Sciatic nerve (tissue), 2 donors: ENCODE results near the gene SNHG17. TPM values are rescaled to one million over a fixed set of nuclear protein-coding genes. Genes with fewer than 3 reads are reported as not detected.
"Not testable (repeated sequence)": the region's sequence is repeated elsewhere in the genome, so short reads cannot be mapped to it uniquely, and the experiment has no call there.

Source experiments
- ATAC-seq: fragments of 200-7000 bp; cut with Tn5 transposase; one replicate; pipeline ENCODE4 v1.9.1; 2020; ENCODE audit warnings: mild to moderate bottlenecking, moderate library complexity
- DNase-seq: peaks from one replicate; pipeline ENCODE4 v3.0.0-alpha.2; 2020; ENCODE audit warnings: low spot score
- intact Hi-C: fragments of 100-400 bp; cut with DNase I; formaldehyde crosslinking; loops from one replicate; pipeline ENCODE4 v1.14.2; 2022
- total RNA-seq: library from RNA; stranded (reverse); fragmentation: NEBNext Ultra II Directional; extraction: Animal tissue kit (Norgen Biotek cat#: 25700); gene quantifications from one replicate; pipeline ENCODE4 v1.2.1, GENCODE V29; 2021
- donor health status: DM: no; HTN: no; CAD: no.
- donor health status: DM: no; HTN: no; CAD: no.

The SNHG17 gene
- total RNA-seq, 1 donor from 2014 or later: 30.8 TPM

DNA sequence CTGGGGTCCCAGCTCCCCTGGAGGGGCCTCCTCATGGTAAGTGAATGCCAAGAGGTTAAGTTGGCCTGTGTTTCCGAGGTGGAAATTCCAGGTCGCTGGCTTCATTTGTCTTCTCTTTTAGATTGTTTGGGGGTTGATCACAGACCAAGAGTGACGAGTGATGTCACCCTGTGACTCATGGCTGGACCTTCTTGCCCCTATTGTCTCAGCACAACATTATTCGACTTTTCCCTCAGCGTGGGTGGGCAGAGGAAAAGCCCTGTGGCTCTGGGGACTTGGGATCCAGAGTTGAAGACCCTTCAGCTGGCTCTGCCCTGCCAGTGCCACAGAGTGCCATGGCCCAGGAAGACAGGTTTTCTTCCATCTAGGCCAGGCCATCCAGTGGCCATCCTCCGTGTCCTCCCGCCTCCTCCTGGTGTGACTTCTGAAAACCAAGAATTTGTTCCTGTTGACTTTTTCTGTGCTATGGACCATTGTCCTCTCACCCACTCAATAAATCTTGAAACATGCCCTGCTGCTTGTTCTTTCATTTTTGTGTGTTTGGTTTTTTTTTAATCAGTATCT is 15.4 kb upstream of the SNHG17 start:
- intact Hi-C loops: no loop called here
- no peak for DNase-seq
- ATAC-seq: no peak

- no peak for ATAC-seq
- intact Hi-C loops: no loop called here
Measured at GRCh38 chr20:38449046-38449445, 13.9 kb upstream of the SNHG17 start.

DNA sequence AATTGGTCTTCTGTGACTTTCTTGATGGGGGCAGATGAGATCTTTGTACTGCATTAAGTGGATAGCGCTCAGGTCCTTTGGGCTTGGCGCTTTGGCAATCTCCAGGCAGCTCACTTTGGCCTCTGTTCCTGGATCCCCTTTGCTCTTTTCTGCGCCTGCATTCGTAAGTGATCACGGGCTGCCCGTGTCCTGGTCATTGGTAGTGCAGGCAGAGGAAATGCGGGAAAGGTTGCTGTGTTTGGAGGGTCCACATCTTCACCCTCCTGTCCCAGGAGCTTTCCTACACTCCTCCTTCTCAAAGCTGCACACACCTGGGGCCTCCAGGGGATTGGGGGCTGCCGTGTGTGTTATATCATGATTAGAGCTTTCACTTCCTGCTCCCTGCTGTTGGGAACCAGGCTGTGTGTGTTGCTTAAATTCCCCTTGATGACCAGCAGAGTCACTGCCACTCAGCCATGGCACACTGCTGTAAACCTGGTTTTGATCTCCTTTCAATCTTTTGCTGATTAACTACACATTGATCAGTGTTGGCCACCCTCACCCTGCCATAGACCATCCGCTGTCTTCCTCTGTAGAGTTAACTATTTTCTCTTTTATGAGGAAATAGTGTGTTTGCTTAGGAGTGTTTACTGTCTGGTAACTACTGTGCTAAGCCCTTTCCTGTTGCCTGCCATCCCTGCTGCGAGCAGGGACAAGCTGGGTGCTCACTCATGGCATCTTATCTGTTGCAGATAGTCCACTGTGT is 13.0 kb upstream of the SNHG17 start:
- no peak for DNase-seq
- intact Hi-C loops: no loop called here
- no peak for ATAC-seq

More at GRCh38 chr20:38449046-38449445, 13.9 kb upstream of the SNHG17 start:
- no peak for DNase-seq

DNA sequence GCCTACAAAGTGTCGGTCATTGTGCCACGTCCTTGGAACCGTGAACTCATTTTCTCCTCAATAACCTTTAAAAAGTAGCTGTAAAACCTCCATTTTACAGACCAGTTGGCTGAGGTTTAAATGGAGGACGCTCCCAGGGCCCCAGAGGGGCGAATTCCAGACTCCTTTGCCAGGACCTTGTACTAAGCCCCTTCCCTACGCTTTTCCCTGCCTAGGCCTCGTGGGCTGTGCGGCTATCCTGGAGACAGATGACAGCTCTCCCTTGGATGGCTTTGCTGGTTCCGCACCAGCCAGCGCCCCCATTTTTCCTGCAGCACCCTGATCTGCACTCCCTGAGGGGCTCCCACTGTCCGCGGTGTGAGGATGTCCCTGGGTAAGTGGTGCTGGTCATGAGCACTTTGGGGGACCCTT is 12.1 kb upstream of the SNHG17 start:
- DNase-seq (no peak), ATAC-seq (no peak)
- intact Hi-C loops: no loop called here

DNA sequence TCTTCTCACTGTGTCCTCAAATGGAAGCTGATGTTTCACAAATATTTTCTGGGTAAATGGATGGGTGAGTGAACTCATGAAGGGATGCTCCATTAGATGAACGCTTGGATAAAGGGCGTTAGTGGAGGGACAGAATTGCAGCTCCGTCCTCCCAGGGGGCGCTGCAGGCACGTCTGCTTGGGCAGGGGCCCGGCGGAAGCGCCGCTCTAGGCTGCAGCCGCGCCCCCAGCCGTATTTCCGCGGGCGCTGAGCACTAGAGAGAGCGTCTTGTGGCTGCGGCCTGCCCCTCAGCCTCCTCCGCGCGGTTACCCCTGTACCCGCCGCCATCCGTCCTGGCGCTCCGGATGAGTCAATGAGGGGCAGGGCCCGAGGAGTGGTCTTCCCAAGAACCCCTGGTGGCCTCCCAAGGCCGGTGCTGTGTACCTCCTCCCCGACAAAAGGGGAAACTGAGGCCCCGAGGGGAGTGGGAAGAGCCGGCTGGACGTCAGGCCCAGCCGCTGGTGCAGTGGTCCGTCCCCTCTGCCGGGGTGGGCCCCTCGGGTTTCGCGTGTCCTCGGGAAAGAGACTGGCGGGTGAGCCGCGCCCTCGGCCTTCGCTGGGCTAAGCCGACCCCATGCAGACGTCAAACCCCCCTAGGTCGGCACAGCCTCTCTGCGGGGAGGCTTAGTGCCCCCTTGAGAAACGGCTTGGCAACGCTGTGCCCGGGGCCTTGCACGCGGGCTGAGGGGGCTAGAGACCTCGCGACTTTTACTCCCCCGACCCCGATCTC is 11.5 kb upstream of the SNHG17 start:
- ATAC-seq: peak; percentile 96
- peak; percentile 95 for DNase-seq
- intact Hi-C loops: no loop called here

DNA sequence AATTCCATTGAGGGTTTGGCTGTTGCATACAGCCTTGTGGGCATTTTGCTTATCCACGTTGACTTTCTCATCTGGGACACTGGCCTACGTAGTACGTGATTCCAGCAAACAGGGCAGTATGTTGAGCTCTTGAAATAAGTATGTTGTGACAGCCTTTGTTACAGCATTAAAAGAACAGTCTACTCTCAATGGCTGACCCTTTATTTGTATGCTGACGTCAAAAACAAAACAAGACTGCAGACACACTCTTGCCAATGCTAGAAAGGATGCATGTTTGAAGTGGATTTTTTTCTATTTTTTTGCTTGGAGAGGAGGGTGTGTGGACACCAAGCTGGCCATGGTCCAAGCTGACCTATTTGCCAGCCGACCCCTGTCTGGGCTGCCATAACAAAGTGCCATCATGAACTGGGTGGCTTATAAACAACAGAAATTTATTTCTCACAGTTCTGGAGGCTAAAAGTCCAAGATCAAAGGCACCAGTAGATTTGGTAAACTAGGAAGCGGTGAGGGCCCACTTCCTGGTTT is 10.8 kb upstream of the SNHG17 start:
- ATAC-seq (no peak), DNase-seq (no peak)
- intact Hi-C loops: no loop called here

DNA sequence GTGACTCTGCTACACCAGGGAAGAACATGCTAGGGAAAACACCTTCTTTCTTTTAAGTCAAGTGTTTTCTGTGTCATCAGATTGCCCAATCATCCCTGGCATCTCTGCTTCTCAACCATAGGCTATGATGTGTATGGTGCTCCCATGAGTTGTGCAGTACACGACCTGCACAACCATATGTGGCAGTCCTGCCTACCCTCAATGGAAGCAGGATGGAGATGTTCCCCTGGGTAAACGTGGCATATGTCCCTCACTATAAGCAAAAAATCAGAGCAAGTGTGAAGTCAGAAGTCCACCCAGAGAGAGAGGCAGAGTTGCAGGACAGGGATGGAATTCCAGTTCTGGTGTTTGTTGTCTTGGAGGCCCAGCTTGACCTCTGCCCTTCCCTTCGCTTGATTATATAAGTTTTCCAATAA is 10.3 kb upstream of the SNHG17 start:
- intact Hi-C loops: no loop called here
- no peak for ATAC-seq
- DNase-seq: no peak

- intact Hi-C loops: no loop called here
- DNase-seq (no peak), ATAC-seq (no peak)
Measured at GRCh38 chr20:38441916-38442315, 6.8 kb upstream of the SNHG17 start.

DNA sequence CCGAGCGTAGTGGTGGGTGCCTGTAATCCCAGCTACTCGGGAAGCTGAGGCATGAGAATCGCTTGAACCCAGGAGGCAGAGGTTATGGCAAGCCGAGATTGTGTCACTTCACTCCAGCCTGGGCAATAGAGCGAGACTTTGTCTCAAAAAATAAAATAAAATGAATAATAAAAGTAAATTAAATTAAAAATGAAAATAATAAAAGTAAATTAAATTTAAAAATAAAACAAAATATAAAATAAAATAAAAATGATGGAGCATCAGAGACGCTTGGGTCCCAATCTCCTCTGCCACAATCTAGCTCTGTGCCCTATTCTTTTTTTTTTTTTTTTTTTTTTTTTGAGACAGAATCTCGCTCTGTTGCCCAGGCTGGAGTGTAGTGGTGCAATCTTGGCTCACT is 6.0 kb upstream of the SNHG17 start:
- intact Hi-C loops, ATAC-seq, DNase-seq: not testable (repeated sequence)

DNA sequence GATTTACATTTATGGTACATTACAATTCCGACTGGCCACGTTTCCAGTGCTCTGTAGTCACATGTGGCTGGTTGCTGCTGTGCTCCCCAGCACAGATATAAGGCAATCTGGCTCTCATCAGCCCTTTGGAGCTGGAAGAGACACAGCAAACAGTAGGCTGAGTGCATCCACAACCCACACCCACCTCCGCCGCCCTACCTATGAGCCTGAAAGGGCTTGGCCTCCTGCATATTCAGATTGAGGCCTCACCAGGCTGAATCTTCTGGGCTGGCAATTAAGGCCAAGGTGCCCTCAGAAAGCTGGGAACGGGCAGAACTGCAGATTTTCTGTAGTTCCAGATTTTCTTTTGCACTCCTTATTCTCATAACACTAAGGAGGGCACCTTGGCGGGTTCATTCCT is 2.7 kb upstream of the SNHG17 start:
- DNase-seq: no peak
- ATAC-seq: no peak
- intact Hi-C loops: no loop called here

DNA sequence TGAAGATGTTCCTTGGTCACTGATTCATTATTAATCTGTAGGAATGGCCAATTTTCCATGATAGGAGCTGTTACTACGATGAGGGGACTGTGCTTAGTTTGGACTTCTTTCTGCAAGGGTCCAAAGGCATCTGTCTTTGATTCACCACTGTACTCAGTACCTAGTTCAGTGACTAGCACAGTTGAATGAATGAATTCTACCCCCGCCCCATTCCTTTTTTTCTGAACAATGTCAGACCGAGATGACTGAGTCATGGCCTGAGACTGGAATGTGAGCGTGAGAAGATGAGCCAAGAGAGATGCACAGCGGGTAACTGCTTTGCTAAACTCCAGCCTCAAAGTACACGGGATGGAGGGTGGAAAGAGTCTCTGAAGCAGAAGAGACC is 419 bp upstream of the SNHG17 start:
- intact Hi-C loops: no loop called here
- ATAC-seq (no peak), DNase-seq (no peak)

- intact Hi-C loops: no loop called here
- peak; percentile 34 for ATAC-seq
- no peak for DNase-seq
Measured at GRCh38 chr20:38434301-38434741, 807 bp downstream of the SNHG17 start.

DNA sequence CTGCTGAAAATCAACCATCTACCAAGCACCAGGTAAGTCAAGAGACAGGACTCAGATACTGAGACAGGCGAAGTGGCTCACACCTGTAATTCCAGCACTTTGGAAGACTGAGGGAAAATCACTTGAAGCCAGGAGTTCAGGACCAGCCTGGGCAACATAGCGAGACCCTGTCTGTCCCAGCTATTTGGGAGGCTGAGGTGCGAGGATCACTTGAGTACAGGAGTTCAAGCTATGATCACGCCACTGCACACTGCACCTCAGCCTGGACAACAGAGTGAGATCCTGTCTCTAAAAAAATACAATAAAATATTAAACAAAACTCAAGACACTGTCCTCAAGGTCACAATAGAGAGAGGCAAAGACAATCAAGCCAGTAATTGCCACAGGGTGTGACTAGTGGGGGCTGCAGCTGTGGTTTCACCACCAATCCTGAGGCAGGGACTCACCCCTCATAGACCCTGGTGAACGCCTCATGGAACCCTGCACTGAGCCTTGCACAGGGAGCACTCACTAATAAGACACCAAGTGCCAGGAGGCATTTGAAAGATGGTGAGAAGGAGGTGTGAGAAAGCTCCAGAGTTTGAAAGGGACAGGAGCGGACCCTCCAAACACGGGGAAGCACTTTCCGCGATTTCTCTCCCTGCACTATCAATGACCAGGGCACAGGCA is 1.7 kb downstream of the SNHG17 start:
- intact Hi-C loops: no loop called here
- DNase-seq (no peak), ATAC-seq (no peak)

DNA sequence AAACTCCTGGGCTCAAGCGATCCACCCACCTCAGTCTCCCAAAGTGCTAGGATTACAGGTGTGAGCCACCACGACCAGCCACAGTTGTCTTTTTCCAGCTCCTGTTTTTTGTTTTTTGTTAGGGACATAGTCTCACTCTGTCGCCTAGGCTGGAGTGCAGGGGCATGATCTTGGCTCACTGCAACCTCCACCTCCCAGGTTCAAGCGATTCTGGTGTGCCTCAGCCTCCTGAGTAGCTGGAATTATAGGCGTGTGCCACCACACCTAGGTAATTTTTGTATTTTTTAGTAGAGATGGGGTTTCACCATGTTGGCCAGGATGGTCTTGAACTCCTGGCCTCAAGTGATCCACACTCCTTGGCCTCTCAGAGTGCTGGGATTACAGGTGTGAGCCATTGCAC is 2.3 kb downstream of the SNHG17 start:
- intact Hi-C loops, DNase-seq, ATAC-seq: not testable (repeated sequence)

- ATAC-seq (no peak), DNase-seq (no peak)
- intact Hi-C loops: no loop called here
Measured at GRCh38 chr20:38432292-38432691, 2.8 kb downstream of the SNHG17 start.

DNA sequence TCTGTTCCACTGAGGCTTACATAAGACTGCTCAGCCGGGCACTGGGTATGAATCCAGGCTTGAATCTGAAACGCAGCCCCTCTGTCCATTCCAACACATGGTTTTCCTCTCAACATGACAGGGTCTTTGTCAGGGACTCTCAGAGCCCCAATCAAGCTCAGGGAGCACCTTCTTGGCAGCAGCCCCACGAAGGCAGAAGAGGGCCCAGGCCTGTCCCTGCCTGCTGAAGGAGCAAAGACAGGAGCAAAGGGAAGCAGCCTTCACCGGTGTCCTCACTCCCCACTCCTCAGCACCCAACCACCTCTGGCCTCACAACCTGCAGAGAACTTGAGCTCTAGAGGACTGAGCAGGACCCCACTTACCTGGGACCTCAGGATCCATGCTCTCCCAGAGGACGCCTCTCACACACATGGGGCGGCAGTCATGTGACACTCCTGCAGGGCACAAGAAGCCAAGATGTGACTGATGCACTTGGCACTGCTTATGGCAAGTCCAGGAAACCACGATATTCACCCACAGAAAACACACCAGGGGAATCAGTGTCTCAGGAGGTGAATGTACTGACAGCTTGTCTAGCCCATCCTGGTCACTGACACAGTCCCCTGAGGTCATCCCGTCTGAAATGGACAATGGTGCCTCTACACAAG is 4.3 kb downstream of the SNHG17 start:
- no peak for DNase-seq
- intact Hi-C loops: no loop called here
- no peak for ATAC-seq

DNA sequence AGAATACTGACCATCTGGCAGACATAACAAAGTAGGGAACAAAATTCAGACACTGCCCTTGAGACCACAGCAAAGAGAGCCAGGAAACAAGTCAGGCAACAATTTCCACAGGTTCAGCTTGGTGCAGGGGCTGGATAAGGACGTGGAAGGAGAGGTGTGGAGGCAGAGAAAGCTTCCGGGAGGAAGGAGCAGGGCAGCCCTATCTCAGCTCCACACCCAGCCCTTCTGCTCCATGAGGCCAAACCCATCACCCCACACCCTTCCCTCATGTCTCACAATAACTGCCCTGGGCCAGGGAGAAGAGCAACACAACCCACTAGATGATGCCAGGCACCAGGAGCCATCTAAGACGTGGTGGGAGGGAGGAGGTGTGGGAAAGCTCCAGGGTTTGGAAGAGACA is 5.8 kb downstream of the SNHG17 start:
- intact Hi-C loops: no loop called here
- ATAC-seq (no peak), DNase-seq (no peak)

GRCh38 chr20:38428800-38429199 is 6.3 kb downstream of the SNHG17 start:
- intact Hi-C loops: no loop called here
- no peak for DNase-seq

DNA sequence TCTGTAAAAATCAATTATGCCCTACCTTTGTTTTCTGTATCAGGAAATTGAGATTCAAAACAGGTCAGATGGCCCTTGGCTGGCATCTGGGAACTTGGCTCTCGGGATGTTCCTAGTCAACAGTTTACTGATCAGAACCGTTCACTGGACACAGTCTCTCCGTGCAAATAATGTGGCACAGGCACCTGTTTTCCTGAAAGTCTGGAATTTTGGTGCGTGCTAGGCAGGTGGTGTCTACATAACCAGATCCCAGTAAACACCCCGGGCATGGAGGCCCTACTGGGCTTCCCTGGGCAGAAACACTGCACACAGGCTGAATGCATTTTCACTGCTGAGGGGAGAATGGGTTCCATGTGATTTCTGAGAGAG is 7.5 kb downstream of the SNHG17 start:
- intact Hi-C loops: no loop called here
- DNase-seq (no peak), ATAC-seq (no peak)

More at GRCh38 chr20:38428800-38429199, 6.3 kb downstream of the SNHG17 start:
- ATAC-seq: no peak
